ENCODE measurements around the gene BAZ2B.

- TF ChIP-seq POLR2A (IDR thresholded peaks at IDR 0.05) (no peak), CTCF (IDR thresholded peaks at IDR 0.05) (no peak)
These were observed 43.9 kb downstream of the BAZ2B start for GRCh38 chr2:159572459-159572858.
